DND-41 (cell line): ENCODE data around the gene SPP2.

ENCODE experiments used
- ATAC-seq: fragments of 200-7000 bp; cut with Tn5 transposase; 3 replicates; pipeline ENCODE4 v1.9.1; 2021; ENCODE audit warnings: low read depth; ENCODE audit not compliant: insufficient read depth
- DNase-seq: peaks from one replicate; pipeline ENCODE4 v3.0.0-alpha.2; 2020
- H2AFZ ChIP-seq: 2 replicates; pipeline ENCODE4 v1.6.0; 2012; ENCODE audit warnings: low read depth, low read length
- H3K27ac ChIP-seq: 2 replicates; pipeline ENCODE4 v1.5.1; 2012; ENCODE audit warnings: low read length, inconsistent platforms
- H3K27me3 ChIP-seq: fragments of 200-600 bp; sonication (generic); 2 replicates; pipeline ENCODE4 v1.6.0; 2012; ENCODE audit warnings: low read length, mild to moderate bottlenecking, inconsistent platforms; ENCODE audit not compliant: insufficient read depth, poor library complexity
- H3K36me3 ChIP-seq: 2 replicates; pipeline ENCODE4 v1.5.1; 2012; ENCODE audit warnings: low read length, inconsistent platforms; ENCODE audit not compliant: insufficient read depth
- H3K4me1 ChIP-seq: 2 replicates; pipeline ENCODE4 v1.5.1; 2012; ENCODE audit warnings: mild to moderate bottlenecking, low read length; ENCODE audit not compliant: insufficient read depth
- H3K4me2 ChIP-seq: 2 replicates; pipeline ENCODE4 v1.6.0; 2012; ENCODE audit warnings: mild to moderate bottlenecking, moderate library complexity, low read length, inconsistent platforms; ENCODE audit not compliant: insufficient read depth
- H3K4me3 ChIP-seq, 2 experiments: fragments of 200-600 bp in 1 of 2; shearing (Covaris generic) in 1 of 2; 2 replicates each; pipeline ENCODE4 v1.5.1; 2012 to 2016; ENCODE audit warnings: inconsistent platforms in 2 of 2, low read length in 2 of 2, mild to moderate bottlenecking in 2 of 2, low read depth in 1 of 2, moderate library complexity in 1 of 2
- H3K79me2 ChIP-seq: 2 replicates; pipeline ENCODE4 v1.6.0; 2012; ENCODE audit warnings: low read length, inconsistent platforms; ENCODE audit not compliant: insufficient read depth
- H3K9ac ChIP-seq: 2 replicates; pipeline ENCODE4 v1.6.0; 2012; ENCODE audit warnings: low read depth, mild to moderate bottlenecking, inconsistent platforms, low read length, moderate library complexity
- H3K9me3 ChIP-seq: 2 replicates; pipeline ENCODE4 v1.5.1; 2012; ENCODE audit warnings: low read length, moderate library complexity, mild to moderate bottlenecking, inconsistent platforms; ENCODE audit not compliant: insufficient read depth, severe bottlenecking
- H4K20me1 ChIP-seq: 2 replicates; pipeline ENCODE4 v1.6.0; 2012; ENCODE audit warnings: low read length; ENCODE audit not compliant: insufficient read depth
- EZH2 ChIP-seq: IDR thresholded peaks from 3 replicates; pipeline ENCODE4 v1.6.1; 2012; ENCODE audit warnings: borderline replicate concordance, low read depth, mild to moderate bottlenecking, moderate library complexity, low read length, inconsistent platforms; ENCODE audit not compliant: severe bottlenecking
- TF ChIP-seq, protein P1 (sequence below): IDR thresholded peaks from 2 replicates; pipeline ENCODE4 v1.5.1; 2012; ENCODE audit warnings: borderline replicate concordance, low read length, moderate library complexity, mild to moderate bottlenecking; ENCODE audit not compliant: poor library complexity, severe bottlenecking; ENCODE audit errors: extremely low read depth

Gene SPP2

DNA sequence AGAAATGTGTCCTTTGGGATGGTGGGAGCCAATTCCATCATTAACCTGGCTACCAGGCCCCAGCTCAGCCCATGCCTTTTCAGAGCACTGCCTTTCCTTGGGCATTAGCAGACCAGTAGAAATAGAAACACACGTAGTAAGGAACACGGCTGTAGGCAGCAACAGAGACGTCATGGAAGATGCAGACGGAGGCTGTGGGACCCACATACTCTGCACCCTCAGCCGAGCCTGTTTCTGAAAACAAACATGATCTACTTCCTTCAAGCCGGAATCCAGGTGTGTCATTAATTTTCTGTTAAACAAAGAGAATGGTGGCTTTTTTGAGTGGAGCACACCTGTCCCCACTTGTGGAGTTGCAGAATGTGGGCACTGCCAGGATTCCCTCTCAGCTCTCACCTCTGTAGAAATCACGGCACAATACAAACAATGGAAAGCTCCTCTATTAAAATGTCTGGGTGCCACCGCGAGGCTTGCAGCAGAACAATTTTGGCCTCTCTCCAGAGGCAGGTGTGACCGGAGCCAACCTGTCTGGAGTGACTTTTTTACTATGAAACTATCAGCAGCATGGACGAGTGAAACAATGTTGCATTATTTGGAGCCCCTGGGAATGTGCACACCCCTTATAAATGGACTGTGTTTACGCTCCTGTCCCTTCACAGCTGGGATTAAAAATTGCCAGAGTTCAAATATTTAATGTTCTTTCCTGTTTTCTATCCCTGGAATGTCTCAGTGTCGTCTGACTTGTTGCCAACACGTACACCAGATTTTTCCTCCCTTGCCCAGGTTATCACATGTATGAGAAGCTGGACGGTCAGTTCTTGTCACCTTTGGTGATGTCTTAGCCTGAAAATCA, 31.7 kb downstream of the SPP2 start:
- no peaks in the 10 kb centered on the region for H3K27me3 ChIP-seq
- no peaks in the 10 kb centered on the region for H3K9me3 ChIP-seq
- no peak overlapping the region for H3K4me3 ChIP-seq
- H3K9ac ChIP-seq: no peak overlapping the region
- H3K4me1 ChIP-seq: no peaks in the 10 kb centered on the region
- H4K20me1 ChIP-seq: no peaks in the 10 kb centered on the region
- no peak overlapping the region for H3K4me2 ChIP-seq
- TF ChIP-seq EZH2: no peak
- TF ChIP-seq, protein P1, sequence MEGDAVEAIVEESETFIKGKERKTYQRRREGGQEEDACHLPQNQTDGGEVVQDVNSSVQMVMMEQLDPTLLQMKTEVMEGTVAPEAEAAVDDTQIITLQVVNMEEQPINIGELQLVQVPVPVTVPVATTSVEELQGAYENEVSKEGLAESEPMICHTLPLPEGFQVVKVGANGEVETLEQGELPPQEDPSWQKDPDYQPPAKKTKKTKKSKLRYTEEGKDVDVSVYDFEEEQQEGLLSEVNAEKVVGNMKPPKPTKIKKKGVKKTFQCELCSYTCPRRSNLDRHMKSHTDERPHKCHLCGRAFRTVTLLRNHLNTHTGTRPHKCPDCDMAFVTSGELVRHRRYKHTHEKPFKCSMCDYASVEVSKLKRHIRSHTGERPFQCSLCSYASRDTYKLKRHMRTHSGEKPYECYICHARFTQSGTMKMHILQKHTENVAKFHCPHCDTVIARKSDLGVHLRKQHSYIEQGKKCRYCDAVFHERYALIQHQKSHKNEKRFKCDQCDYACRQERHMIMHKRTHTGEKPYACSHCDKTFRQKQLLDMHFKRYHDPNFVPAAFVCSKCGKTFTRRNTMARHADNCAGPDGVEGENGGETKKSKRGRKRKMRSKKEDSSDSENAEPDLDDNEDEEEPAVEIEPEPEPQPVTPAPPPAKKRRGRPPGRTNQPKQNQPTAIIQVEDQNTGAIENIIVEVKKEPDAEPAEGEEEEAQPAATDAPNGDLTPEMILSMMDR: no peak
- no peaks in the 10 kb centered on the region for H3K79me2 ChIP-seq
- DNase-seq (no peak), ATAC-seq (no peak)
- no peak overlapping the region for H3K27ac ChIP-seq
- H2AFZ ChIP-seq: no peak overlapping the region
- no peaks in the 10 kb centered on the region for H3K36me3 ChIP-seq

DNA sequence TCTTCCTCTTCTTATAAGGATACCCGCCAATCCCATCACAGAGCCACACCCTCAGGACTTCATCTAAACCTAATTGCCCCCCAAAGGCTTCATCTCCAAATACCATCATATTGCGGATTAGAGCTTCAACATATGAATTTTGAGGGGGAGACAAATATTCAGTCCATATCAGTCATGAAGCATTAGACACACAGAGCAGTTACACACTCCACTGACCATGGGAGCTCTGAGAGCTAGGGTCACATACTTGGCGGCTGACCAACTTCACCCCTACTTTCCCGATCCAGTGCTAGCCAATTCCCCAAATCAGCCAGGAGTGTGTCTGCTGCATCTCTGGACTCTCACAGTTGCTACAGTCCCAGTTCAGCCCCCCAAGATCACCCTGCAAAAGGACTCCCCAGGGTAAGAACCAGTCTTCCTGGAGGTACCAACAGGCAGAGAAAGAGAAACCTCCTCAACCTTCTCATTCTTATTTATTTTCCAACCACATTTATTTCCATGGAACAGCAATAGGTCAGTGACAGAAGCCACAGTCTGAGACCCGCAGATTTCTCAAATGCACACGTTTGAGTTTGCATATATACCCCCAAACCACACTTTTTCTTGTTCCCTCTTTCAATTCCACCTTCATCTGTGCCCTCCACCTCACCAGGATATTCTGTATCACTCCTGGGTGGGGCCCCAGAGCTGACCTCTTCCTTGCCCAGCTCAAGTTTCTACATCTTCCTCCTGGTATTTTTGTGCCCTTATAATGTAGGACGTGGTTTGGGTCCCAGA, 33.3 kb downstream of the SPP2 start:
- DNase-seq (no peak), ATAC-seq (no peak)
- H3K4me1 ChIP-seq: no peaks in the 10 kb centered on the region
- H3K36me3 ChIP-seq: no peaks in the 10 kb centered on the region
- H3K4me2 ChIP-seq: no peak overlapping the region
- no peak overlapping the region for H2AFZ ChIP-seq
- TF ChIP-seq EZH2: no peak
- TF ChIP-seq, protein P1: no peak
- H3K27me3 ChIP-seq: no peaks in the 10 kb centered on the region
- no peaks in the 10 kb centered on the region for H3K79me2 ChIP-seq
- H3K9ac ChIP-seq: no peak overlapping the region
- H4K20me1 ChIP-seq: no peaks in the 10 kb centered on the region
- no peak overlapping the region for H3K27ac ChIP-seq
- H3K9me3 ChIP-seq: peaks cover 3% of the 10 kb centered on the region
- no peak overlapping the region for H3K4me3 ChIP-seq

DNA sequence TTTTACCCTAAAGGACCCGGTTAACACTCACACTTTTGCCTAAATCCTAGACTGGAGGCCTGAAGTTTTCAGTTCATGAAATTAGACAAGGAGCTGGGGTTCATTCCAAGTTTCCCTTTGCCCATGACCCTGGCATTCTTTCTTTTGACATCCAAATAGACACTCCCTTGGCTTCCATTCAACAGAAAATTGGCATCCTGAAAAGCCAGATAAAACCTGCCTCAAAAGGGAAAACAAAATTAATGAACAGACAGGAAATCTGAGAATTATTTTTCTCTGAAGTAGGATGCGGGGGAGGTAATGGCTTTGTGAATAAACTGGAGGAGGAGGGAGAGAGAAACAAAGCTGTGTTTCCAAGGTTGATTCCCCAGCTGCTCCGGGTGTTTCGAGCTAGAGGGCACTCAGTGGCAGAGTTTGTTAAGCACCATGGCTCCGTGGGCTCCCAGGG, 41.0 kb downstream of the SPP2 start:
- Histone ChIP-seq H3K36me3 (no peaks in the 10 kb centered on the region), H3K4me1 (no peaks in the 10 kb centered on the region), H2AFZ (no peak overlapping the region), H3K4me3 (no peak overlapping the region), H3K9me3 (peaks cover 3% of the 10 kb centered on the region), H3K4me2 (no peak overlapping the region), H3K9ac (no peak overlapping the region), H3K79me2 (no peaks in the 10 kb centered on the region), H3K27ac (no peak overlapping the region), H4K20me1 (no peaks in the 10 kb centered on the region), H3K27me3 (no peaks in the 10 kb centered on the region)
- no peak for TF ChIP-seq EZH2
- TF ChIP-seq, protein P1: no peak
- DNase-seq: no peak
- ATAC-seq: no peak
